CD4-positive, alpha-beta T cell (primary cell): ENCODE results near the gene BTG1. TPM values are rescaled to one million over a fixed set of nuclear protein-coding genes. Genes with fewer than 3 reads are reported as not detected.

Source experiments
- ATAC-seq: fragments of 200-7000 bp; cut with Tn5 transposase; one replicate; pipeline ENCODE4 v1.10.0; 2022; ENCODE audit warnings: mild to moderate bottlenecking; ENCODE audit not compliant: poor library complexity
- CTCF ChIA-PET: fragments of 350-600 bp; sonication (Branson Sonifier 250); formaldehyde crosslinking; loops from one replicate; lab custom pipeline; 2021; ENCODE audit warnings: antibody characterized with exemption, inconsistent platforms; lab: Charles Lee
- POLR2A ChIA-PET: fragments of 350-600 bp; sonication (Branson Sonifier 250); formaldehyde crosslinking; loops from one replicate; lab custom pipeline; 2021; ENCODE audit warnings: antibody characterized with exemption, inconsistent platforms; lab: Charles Lee
- DNase-seq, 14 experiments: peaks; one replicate each; pipeline ENCODE4 v3.0.0-alpha.2; 2013 to 2020; ENCODE audit warnings: mixed read lengths in 2 of 14
- H3K27ac ChIP-seq, 2 donors: one replicate each; pipeline versions ENCODE4 v1.5.1 to v1.7.0; 2013; ENCODE audit warnings: low read length in 2 of 2, low read depth in 1 of 2, mild to moderate bottlenecking in 1 of 2
- H3K27me3 ChIP-seq, 2 experiments: 1 replicate in 1 of 2; 2 replicates in 1 of 2; pipeline versions ENCODE4 v1.6.1 to v1.7.0; 2013; ENCODE audit warnings: low read length in 2 of 2, control low read depth in 1 of 2, mild to moderate bottlenecking in 1 of 2, moderate library complexity in 1 of 2; ENCODE audit not compliant: insufficient read depth in 2 of 2, control insufficient read depth in 1 of 2
- H3K36me3 ChIP-seq: one replicate; pipeline ENCODE4 v1.6.1; 2013; ENCODE audit warnings: low read length, control low read depth; ENCODE audit not compliant: insufficient read depth
- H3K4me1 ChIP-seq: one replicate; pipeline ENCODE4 v1.6.1; 2013; ENCODE audit warnings: low read length, control low read depth; ENCODE audit not compliant: insufficient read depth
- H3K4me3 ChIP-seq: one replicate; pipeline ENCODE4 v1.5.1; 2013; ENCODE audit warnings: mild to moderate bottlenecking, low read length, moderate library complexity
- H3K9me3 ChIP-seq, 2 experiments: 1 replicate in 1 of 2; 2 replicates in 1 of 2; pipeline versions ENCODE4 v1.6.1 to v1.7.0; 2013; ENCODE audit warnings: low read length in 2 of 2, mild to moderate bottlenecking in 2 of 2, control low read depth in 1 of 2, moderate library complexity in 1 of 2; ENCODE audit not compliant: control insufficient read depth in 1 of 2, insufficient read depth in 1 of 2
- H3K27ac Mint-ChIP-seq: one replicate; pipeline ENCODE4 v1.8.0; 2020; ENCODE audit warnings: mixed read lengths
- H3K27me3 Mint-ChIP-seq: one replicate; pipeline ENCODE4 v1.8.0; 2021; ENCODE audit warnings: mixed read lengths
- H3K36me3 Mint-ChIP-seq: one replicate; pipeline ENCODE4 v1.8.0; 2021; ENCODE audit warnings: low read depth, mixed read lengths
- H3K4me1 Mint-ChIP-seq: one replicate; pipeline ENCODE4 v1.8.0; 2021; ENCODE audit warnings: low read depth, mixed read lengths
- H3K4me3 Mint-ChIP-seq: one replicate; pipeline ENCODE4 v1.8.0; 2020; ENCODE audit warnings: mild to moderate bottlenecking, mixed read lengths
- H3K9me3 Mint-ChIP-seq: one replicate; pipeline ENCODE4 v1.8.0; 2020; ENCODE audit warnings: mixed read lengths
- intact Hi-C, 2 experiments: fragments of 100-400 bp; cut with DNase I in 1 of 2; cut with micrococcal nuclease in 1 of 2; formaldehyde crosslinking; loops; one replicate each; pipeline versions ENCODE4 v1.15.1 to v1.9.0; 2023 to 2025; cut with DNase I, micrococcal nuclease
- total RNA-seq, 174 experiments: library from RNA in 2 of 174; stranded (reverse) in 2 of 174; gene quantifications; one replicate each; pipeline ENCODE4 v1.2.3 and lab custom pipeline; 2021 to 2026
- TF ChIP-seq, protein P1 (sequence below): fragments of 200-600 bp; IDR thresholded peaks from one replicate; pipeline ENCODE4 v1.8.0; 2022; ENCODE audit warnings: antibody characterized with exemption, mild to moderate bottlenecking

The BTG1 gene
- total RNA-seq, 2 experiments from 2014 or later, result 1,698 to 1,774 TPM

DNA sequence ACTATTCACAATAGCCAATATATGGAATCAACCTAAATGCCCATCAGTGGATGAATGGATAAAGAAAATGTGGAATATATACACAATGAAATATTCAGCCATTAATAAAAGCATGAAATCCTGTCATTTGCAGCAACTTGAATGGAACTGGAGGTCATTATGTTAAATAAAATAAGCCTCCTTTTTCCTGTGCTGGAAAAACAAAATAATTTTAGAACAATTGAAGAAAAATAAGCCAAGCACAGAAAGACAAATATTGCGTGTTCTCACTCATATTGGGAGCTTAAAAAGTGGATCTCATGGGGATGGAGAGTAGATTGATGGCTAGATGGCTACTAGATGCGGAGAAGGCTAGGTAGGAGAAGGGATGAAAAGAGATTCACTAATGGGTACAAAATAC is 6.3 kb upstream of the BTG1 start:
- Histone ChIP-seq H3K4me3 (no peak overlapping the region), H3K9me3 (peaks cover 0 to 9% of the 10 kb centered on the region in 2 experiments), H3K27ac (no peak overlapping the region), H3K36me3 (peaks cover 8% of the 10 kb centered on the region), H3K27me3 (no peaks in the 10 kb centered on the region), H3K4me1 (peaks cover 4% of the 10 kb centered on the region)
- no peak overlapping the region for H3K27ac Mint-ChIP-seq
- CTCF ChIA-PET, result no interaction called here
- intact Hi-C loops, result no loop called here
- H3K4me1 Mint-ChIP-seq, result peaks cover 45% of the 10 kb centered on the region
- DNase-seq, result no peak
- peaks cover 2% of the 10 kb centered on the region for H3K9me3 Mint-ChIP-seq
- ATAC-seq, result no peak
- POLR2A ChIA-PET, result no interaction called here
- no peak overlapping the region for H3K4me3 Mint-ChIP-seq
- no peaks in the 10 kb centered on the region for H3K27me3 Mint-ChIP-seq
- peaks cover 60% of the 10 kb centered on the region for H3K36me3 Mint-ChIP-seq
- TF ChIP-seq, protein P1, sequence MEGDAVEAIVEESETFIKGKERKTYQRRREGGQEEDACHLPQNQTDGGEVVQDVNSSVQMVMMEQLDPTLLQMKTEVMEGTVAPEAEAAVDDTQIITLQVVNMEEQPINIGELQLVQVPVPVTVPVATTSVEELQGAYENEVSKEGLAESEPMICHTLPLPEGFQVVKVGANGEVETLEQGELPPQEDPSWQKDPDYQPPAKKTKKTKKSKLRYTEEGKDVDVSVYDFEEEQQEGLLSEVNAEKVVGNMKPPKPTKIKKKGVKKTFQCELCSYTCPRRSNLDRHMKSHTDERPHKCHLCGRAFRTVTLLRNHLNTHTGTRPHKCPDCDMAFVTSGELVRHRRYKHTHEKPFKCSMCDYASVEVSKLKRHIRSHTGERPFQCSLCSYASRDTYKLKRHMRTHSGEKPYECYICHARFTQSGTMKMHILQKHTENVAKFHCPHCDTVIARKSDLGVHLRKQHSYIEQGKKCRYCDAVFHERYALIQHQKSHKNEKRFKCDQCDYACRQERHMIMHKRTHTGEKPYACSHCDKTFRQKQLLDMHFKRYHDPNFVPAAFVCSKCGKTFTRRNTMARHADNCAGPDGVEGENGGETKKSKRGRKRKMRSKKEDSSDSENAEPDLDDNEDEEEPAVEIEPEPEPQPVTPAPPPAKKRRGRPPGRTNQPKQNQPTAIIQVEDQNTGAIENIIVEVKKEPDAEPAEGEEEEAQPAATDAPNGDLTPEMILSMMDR, result no peak

- peaks cover 45% of the 10 kb centered on the region for H3K4me1 Mint-ChIP-seq
- peaks cover 0 to 9% of the 10 kb centered on the region in 2 experiments for H3K9me3 ChIP-seq
- peaks cover 73% of the 10 kb centered on the region for H3K36me3 Mint-ChIP-seq
- peaks cover 4% of the 10 kb centered on the region for H3K27me3 Mint-ChIP-seq
- no peaks in the 10 kb centered on the region for H3K27me3 ChIP-seq
- ChIA-PET POLR2A (interaction anchor here (1.0 to 1.7 kb wide), 3 partner anchors 9 to 255 kb away, joined by 3 to 7 read pairs (median 6); no protein-coding TSS in a partner anchor), CTCF (interaction anchor here (0.9 kb wide), 1 partner anchor 338 kb away, joined by 3 read pairs; no protein-coding TSS in a partner anchor)
- H3K4me3 Mint-ChIP-seq, result peak overlapping the region; percentile 100
- peaks cover 4% of the 10 kb centered on the region for H3K4me1 ChIP-seq
- no peaks in the 10 kb centered on the region for H3K9me3 Mint-ChIP-seq
- intact Hi-C loops, result loop anchor here in 1 of 2 experiments (5.0 to 10.0 kb wide), 5 partner anchors 253 to 767 kb away; no protein-coding TSS in a partner anchor
- peak overlapping the region; percentile 99 for H3K27ac Mint-ChIP-seq
- TF ChIP-seq, protein P1, result no peak
- H3K36me3 ChIP-seq, result peaks cover 12% of the 10 kb centered on the region
- DNase-seq (no peak), ATAC-seq (no peak)
- no peak overlapping the region for H3K27ac ChIP-seq
- H3K4me3 ChIP-seq, result no peak overlapping the region
Measured at GRCh38 chr12:92149563-92149962, 3.9 kb upstream of the BTG1 start.

DNA sequence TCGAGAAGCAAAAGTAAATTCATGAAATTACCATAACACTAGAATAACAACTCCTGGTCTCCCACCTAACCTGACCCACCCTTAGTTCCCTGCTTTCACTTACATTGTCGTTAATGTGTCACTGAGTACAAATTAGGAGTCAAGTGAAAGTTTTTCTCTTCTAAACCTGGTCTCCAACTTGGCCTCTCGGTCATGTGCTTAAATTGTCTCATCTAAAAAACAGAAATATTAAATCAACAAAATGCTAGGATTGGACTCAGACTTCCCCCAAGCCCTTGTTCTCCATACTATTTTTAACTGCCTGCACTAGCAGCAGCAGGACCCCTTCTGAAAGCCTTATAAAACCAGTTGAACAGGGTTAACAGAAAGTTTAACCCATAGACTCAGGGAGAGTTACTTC is 1.8 kb upstream of the BTG1 start:
- Histone ChIP-seq H3K9me3 (peaks cover 0 to 7% of the 10 kb centered on the region in 2 experiments), H3K4me1 (peaks cover 4% of the 10 kb centered on the region), H3K36me3 (peaks cover 33% of the 10 kb centered on the region), H3K4me3 (peak overlapping the region; percentile 94), H3K27me3 (no peaks in the 10 kb centered on the region), H3K27ac (no peak overlapping the region)
- TF ChIP-seq, protein P1, result no peak
- peak in 1 of 14 experiments; percentile 26 for DNase-seq
- Mint-ChIP-seq H3K4me1 (peaks cover 45% of the 10 kb centered on the region), H3K27me3 (peaks cover 15% of the 10 kb centered on the region), H3K27ac (peak overlapping the region; percentile 99), H3K36me3 (peaks cover 94% of the 10 kb centered on the region), H3K4me3 (peak overlapping the region; percentile 100), H3K9me3 (no peaks in the 10 kb centered on the region)
- ChIA-PET CTCF (interaction anchor here (0.6 to 2.1 kb wide), 2 partner anchors 423 to 461 kb away, joined by 3 to 8 read pairs; no protein-coding TSS in a partner anchor), POLR2A (interaction anchor here (0.6 to 7.1 kb wide), 19 partner anchors 9 to 447 kb away, joined by 3 to 298 read pairs (median 70); no protein-coding TSS in a partner anchor)
- no peak for ATAC-seq
- intact Hi-C loops, result loop anchor here (1.0 to 10.0 kb wide), 11 partner anchors 37 to 765 kb away; no protein-coding TSS in a partner anchor
